Pons (tissue), 1 donor: Measurements from ENCODE around the gene CNOT8.
"Not testable (repeated sequence)": the region's sequence is repeated elsewhere in the genome, so short reads cannot be mapped to it uniquely, and the experiment has no call there.

Experiments
- DNase-seq: peaks from one replicate; pipeline ENCODE4 v3.0.0-alpha.2; 2016; ENCODE audit warnings: low spot score

Gene CNOT8

GRCh38 chr5:154835701-154836052, 22.8 kb upstream of the CNOT8 start:
- not testable (repeated sequence) for DNase-seq

GRCh38 chr5:154836225-154836624, 22.2 kb upstream of the CNOT8 start:
- no peak for DNase-seq

- DNase-seq, result no peak
Measured at GRCh38 chr5:154837009-154837901, 21.2 kb upstream of the CNOT8 start.

GRCh38 chr5:154840435-154841272, 17.8 kb upstream of the CNOT8 start:
- DNase-seq, result no peak

GRCh38 chr5:154841273-154841661, 17.2 kb upstream of the CNOT8 start:
- DNase-seq, result no peak

- no peak for DNase-seq
Measured at GRCh38 chr5:154842689-154843530, 15.5 kb upstream of the CNOT8 start.

- DNase-seq, result no peak
Measured at GRCh38 chr5:154844809-154845208, 13.6 kb upstream of the CNOT8 start.

- DNase-seq, result peak; percentile 54
Measured at GRCh38 chr5:154849264-154849785, 9.1 kb upstream of the CNOT8 start.

GRCh38 chr5:154849791-154850201, 8.6 kb upstream of the CNOT8 start:
- DNase-seq, result peak; percentile 72

- peak; percentile 92 for DNase-seq
Measured at GRCh38 chr5:154850255-154851062, 8.0 kb upstream of the CNOT8 start, which contains the start of gene FAXDC2. Gene FAXDC2, minus strand, starts transcription at chr5:154850603. Its CDS starts 12,425 bp downstream, at chr5:154838178.

- no peak for DNase-seq
Measured at GRCh38 chr5:154851351-154851750, 7.1 kb upstream of the CNOT8 start.

- peak; percentile 95 for DNase-seq
Measured at GRCh38 chr5:154857530-154858296, 714 bp upstream of the CNOT8 start.

- peak; percentile 60 for DNase-seq
Measured at GRCh38 chr5:154858972-154859871, 795 bp downstream of the CNOT8 start.

GRCh38 chr5:154860123-154860522, 1.7 kb downstream of the CNOT8 start:
- no peak for DNase-seq

- DNase-seq, result no peak
Measured at GRCh38 chr5:154860765-154861164, 2.3 kb downstream of the CNOT8 start.

- no peak for DNase-seq
Measured at GRCh38 chr5:154861946-154862345, 3.5 kb downstream of the CNOT8 start.

- no peak for DNase-seq
Measured at GRCh38 chr5:154862766-154863165, 4.3 kb downstream of the CNOT8 start.

GRCh38 chr5:154863291-154864080, 5.1 kb downstream of the CNOT8 start:
- DNase-seq, result no peak
